Raji (cell line): ENCODE measurements around the gene CADM1.

Source experiments
- POLR2A ChIP-seq: IDR thresholded peaks from 2 replicates; pipeline ENCODE4 v1.6.1; 2011; ENCODE audit warnings: low read depth, low read length, control low read depth; ENCODE audit not compliant: insufficient read depth

The CADM1 gene

DNA sequence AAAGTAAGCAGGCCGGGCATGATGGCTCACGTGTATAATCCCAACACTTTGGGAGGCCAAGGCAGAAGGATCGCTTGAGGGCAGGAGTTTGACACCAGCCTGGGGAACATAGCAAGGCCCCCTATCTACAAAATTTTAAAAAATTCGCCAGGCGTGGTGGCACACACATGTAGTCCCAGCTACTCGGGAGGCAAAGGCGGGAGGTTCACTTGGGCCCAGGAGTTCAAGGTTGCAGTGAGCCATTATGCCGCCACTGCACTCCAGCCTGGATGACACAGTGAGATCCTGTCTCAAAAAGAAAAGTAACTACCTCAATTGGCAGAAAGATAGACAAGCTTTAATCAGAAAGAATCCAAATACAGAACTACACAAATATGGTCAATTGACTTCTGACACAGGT lies 31.0 kb downstream of the CADM1 start:
- TF ChIP-seq POLR2A, result no peak

DNA sequence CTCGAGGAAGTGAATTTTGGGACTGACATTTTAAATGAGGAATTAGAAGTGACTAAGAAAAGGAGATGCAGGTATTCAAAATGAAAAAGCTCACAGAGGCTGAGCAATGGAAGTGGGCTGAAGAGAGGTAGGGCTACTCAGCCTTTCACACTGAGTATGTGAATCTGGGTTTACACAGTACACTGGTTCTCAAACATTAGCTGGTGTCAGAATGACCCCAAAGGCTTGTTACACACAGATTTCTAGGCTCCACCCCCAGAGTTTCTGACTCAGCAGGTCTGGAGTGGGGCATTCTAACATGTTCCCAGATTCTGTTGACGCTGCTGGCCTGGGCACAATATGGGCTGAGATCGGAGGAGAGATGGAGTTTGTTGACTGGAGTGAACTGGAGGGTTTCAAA lies 32.8 kb downstream of the CADM1 start:
- no peak for TF ChIP-seq POLR2A

DNA sequence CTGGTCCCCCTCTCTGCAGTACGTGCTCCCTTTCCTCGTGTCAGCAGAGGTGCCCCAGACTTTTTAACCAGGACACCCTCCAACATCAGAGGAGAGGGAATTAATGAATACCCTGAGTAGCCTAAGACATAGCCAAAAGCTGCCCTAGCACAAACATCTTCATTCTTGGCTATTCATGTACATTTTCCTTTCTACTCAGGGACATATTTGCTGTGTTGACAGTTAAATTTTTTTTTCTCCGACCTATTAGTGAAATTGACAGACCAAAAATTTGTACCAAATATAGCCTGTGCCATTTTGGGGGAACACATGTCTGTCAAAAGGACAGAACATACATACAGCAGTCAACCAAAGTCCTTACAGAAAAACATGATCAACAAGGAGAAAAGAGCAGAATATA lies 33.3 kb downstream of the CADM1 start:
- TF ChIP-seq POLR2A, result no peak

DNA sequence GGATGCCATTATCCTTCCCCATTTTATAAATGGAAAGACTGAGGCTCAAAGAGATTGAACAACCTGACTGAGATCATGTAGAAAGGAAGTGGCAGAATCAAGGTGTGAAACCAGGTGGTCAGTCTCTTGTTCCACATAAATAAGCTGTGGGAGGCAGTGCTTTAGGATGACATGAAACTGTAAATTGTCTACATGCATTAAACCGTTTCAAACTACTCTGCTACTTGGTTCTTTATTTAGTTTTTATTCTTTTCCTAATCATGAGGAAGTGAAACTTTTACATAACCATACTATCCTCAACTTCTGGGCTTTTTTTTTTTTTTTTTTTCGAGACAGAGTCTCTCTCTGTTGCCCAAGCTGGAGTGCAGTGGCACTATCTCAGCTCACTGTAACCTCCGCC lies 34.9 kb downstream of the CADM1 start:
- no peak for TF ChIP-seq POLR2A

DNA sequence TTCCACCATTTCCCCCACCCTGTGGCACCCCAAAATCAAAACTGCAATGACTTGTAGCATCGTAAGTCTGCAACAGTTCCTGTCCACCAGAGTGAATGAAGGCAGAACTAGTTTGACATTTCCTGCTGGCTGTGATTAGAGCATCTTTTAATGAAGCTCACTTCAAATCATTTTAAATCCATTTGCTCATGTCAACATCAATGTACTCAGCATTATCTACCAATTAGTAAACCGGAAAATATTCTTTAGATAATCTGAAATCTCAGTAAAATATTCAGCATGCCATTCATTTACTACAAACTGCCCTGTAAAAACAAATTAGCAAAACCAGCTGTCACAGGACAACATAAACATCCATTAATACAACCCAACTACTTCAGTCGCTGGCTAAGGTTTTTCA lies 38.1 kb downstream of the CADM1 start:
- no peak for TF ChIP-seq POLR2A

DNA sequence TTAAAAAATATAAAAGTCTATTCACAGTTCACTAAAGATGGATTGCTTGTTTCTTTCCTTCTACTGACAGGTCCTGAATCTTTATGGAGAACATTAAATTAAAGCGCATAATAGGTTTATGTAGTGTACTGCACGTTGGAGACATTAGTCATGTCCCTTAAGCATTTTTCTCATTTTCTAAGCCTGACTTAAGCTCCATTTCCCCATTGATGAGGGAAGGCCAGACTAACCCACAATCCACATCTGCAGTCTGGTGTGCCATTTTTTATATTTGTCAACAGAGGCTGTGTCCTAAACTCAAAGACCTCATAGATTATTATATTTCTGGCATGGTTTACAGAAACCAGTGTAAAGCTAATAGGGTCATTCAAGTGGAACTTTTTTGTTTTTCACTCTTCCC lies 39.9 kb downstream of the CADM1 start:
- TF ChIP-seq POLR2A, result no peak

DNA sequence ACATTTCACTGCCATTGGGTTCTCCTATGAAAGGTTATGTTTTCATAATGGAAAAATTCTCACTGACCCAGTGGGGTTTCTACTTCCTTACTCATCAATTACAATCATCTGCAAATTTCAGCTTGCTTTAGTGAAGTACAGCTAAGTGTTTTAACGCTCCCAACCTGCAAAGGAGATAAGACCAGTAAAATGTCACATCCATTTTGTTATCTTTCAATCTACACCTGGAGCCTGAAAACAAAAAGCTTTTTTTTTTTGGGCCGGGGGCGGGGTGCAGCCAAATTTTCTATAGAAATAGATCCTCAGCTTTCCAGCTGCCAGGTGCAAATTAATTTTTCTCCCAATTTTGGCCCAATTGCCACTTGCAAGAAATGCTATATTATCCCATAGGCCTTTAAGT lies 40.6 kb downstream of the CADM1 start:
- TF ChIP-seq POLR2A, result no peak

DNA sequence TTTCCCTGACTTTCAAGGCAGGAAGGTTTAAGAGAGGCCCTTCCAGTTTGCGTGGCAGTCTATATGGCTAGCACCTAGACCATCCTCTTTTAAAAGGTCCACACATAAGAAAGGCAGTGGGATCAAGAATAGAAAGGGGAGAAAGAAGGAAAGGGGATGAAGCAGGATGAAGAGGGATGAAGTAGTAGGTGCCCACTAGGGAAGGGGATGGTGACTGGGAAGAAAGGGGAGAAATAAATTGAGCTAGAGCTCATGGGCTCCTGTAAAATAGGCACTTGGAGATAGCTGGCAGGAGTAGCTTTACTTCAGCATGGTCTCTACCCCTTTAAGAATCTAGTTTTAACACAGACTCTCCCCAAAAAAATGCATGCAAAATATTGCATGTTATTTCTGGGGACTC lies 41.5 kb downstream of the CADM1 start:
- TF ChIP-seq POLR2A, result no peak

DNA sequence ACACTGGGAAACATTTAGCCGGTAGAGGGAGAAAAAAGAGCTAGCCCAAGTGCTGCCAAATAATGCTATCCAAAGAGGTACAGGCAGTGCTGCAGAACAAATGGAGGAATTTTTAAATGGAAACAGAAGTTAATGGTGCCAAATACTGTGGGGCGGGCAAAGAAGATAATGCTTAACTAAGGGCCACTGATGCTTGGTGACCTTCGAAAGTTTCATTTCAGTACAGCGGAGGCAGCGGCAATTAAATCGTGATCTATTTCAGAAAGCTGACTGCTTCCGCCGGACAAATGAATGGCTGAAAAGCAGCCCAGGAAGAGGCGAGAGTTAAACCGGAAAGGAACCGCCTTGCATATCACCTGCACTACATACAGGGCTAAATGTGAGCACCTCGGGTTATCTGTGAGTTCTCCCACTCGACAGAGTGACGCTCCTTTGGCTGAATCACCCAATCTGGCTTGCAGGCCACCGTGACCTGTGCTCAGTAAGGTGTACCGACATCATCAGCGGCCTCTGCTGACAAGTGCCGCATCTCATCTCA lies 42.1 kb downstream of the CADM1 start:
- TF ChIP-seq POLR2A, result no peak

DNA sequence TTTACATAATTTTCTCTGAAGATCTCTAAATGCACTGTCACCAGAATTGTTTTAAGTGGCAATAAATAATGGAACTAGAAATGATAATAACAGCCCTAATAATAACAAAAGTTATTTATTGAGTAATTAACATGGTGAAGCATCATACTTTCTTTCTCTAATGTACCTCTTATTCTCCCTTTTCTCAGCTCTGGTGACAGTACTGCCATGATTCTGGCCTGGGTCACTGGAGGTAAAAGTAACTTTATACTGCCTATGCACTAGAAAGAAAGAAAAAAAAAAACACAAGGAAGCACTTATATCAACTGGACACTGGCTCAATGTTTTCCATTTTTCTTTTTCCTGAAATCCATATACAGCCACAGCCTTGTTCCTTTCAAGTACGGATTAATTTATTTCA lies 43.7 kb downstream of the CADM1 start:
- no peak for TF ChIP-seq POLR2A

DNA sequence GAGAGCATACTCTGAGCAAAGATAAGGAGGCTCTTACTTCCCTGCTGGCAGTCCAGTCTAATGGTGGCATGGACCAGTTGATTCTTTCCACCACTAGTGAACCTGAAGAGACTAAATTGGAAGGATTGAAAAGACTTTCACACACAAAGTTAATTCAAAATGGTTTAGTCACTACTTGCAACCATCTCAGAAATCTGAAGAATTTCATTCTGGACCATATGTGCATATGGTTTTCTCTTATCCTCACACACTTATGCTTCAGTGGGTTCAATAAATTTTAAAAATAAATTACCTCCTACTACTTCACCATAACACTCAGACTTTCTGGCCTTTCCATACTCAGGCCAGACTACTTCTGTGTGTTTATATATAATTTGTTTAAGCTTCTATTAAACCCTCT lies 44.7 kb downstream of the CADM1 start:
- TF ChIP-seq POLR2A, result no peak

DNA sequence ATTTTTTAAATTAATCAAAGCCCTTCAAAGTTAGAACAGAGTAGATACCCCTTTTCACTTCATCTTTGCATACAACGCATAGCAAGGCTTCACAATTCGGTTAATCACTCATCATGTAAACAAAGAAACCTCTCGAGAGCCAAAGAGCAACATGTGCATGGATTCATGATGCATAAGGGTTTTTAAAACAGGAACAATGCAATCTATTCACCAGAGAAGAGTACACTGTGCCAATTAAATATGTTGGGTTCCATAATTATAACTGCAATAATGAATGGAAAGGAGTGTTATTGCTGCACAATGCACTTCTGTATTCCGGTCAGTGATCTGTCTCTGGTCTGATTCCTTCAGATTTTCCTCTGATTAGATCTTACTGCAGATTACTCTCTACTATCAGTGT lies 45.3 kb downstream of the CADM1 start:
- no peak for TF ChIP-seq POLR2A

DNA sequence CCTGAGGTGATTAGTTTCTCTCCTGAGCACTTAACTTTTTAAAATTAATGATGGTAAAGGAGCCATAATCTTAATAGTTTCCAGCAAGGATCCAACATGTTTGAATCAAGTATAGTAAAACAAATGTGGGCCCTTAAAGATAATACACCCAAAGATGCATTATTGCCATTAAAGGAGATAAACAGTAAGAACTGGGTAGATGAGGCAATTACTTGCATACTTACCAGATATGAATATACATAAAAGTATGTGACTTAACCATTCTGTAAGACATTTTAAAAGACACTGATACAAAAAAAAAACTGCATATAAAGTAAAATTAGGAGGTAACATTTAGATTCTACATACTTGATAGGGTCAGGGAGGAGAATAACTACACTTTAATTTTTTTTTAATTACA lies 48.2 kb downstream of the CADM1 start:
- no peak for TF ChIP-seq POLR2A

DNA sequence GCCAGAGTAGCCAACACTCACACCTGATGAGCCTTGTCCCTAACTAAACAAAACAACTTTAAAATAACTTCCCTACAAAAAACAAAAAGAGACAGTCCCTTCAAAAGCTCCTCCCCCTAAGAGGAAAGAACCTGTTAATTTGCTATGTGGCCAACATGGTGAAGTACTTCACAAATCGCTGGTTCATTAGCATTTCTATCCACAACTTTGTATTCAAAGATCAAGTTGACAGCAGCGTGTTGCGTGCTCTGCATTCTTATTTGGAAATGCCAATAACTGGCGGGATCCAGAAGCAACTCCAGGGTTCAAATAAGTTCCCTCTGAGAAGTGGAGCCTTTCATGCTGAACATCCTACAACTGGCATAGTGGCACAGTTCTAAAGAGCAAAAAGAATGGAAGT lies 48.6 kb downstream of the CADM1 start:
- no peak for TF ChIP-seq POLR2A

DNA sequence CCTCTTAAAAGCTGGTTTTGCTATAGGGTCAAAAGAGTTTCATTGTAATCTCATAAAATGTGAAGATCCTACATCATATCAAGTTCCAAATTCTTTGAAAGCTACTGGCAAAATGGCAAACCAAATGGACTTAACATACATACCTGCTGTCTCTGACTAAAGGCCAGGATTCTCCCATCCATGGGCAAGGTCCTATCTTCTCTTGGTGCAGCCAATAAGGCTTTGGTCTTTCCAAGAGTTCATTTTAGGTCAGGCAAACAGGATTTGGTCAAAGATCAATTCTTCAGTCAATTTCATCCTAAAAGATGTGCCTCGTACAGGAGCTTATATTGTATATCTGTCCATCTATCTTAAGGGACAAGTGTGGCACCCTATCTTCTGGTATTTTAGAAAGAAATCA lies 49.7 kb downstream of the CADM1 start:
- TF ChIP-seq POLR2A, result no peak

DNA sequence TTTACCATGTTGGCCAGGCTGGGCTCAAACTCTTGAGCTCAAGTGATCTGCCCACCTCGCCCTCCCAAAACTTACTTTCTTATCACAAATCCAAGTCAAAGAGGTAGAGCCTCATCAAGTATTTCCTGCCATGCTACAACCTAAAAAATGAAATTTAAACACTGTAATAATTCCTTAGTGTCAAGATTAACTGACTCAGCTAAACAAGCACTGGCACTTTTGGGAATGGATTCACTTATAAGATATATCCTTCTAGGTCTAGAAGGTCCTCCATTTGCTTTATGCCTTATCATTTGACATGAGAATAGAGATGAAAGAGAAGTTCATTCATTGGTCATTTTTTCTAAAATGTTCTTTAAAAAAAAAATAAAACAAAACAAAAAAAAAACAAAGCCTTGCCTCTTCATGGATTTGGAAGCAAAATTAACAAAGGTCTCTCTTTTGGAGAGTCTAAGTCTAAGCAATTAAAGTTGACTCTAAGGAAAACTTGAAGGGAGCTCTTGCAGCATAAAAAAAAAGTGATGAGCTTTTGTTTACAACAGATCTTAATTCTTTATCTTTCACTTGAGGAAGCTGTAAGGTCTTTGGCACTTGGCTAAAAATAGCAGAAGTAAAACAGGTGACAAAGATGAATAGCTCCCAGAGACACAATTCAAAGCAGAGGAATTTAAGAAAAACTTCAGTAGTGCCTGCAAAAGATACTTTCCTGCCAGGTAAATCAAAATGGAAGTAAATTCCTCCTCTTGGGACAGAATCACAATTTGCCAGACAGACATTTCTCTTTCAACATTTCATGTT lies 50.3 kb downstream of the CADM1 start:
- no peak for TF ChIP-seq POLR2A

DNA sequence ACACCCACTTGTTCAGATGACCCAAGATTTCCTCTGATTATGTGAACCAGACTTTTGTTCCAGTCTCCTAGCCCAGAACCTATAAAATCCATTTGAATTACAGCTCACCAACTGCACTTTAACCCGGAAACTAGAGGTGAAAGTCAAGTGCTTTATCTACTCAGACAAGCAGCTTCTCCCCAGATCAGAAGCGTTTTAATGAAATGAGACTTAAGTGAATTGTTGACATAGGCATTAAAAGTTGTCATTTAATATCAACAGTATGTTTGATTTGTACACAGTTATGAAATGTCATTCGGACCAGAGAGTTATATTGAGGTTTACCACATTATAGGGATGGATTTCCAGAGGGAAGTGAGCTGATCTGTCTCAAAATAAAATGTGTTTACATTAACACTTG lies 52.0 kb downstream of the CADM1 start:
- no peak for TF ChIP-seq POLR2A
